HG03103 (cell line): ENCODE measurements around the gene GRIK2.

Source experiments
- ATAC-seq: cut with Tn5 transposase; IDR thresholded peaks from one replicate; pipeline ENCODE4 v1.9.1; 2021; ENCODE audit warnings: low read depth; ENCODE audit not compliant: unreplicated experiment

GRIK2 gene

DNA sequence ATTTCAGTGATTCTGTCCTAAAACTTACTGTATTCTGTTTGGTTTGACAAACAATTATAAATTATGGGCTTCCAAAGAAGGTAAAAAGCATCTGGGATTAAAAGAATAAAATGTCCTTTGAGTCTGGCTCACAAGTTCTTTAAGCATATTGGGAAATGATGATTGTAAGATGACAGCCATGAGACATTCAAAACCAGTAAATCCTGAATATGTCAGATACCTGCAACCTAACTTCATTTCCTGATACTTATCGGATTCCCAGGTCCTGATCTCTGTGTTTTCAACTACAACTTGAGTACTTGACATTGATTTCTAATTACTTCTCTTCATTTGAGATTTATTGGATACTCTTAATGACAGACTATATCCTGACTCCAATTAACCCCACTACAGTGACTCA is 446.6 kb downstream of the GRIK2 start:
- no peak for ATAC-seq

DNA sequence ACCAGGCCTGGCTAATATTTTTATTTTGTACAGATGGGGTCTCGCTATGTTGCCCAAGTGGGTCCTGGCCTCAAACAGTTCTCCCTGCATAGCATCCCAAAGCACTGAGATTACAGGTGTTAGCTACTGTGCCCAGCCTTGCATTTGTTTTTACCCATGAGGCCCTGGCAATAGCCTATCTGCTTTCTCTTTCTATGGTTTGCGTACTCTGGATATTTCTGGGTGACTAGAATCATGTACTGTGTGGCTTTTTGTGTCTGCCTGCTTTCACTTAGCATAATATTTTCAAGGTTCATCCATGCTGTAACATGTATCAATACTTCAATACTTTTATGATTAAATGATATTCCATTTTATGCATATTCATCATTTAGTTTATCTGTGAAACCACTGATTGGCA is 451.7 kb downstream of the GRIK2 start:
- peak; percentile 32 for ATAC-seq

DNA sequence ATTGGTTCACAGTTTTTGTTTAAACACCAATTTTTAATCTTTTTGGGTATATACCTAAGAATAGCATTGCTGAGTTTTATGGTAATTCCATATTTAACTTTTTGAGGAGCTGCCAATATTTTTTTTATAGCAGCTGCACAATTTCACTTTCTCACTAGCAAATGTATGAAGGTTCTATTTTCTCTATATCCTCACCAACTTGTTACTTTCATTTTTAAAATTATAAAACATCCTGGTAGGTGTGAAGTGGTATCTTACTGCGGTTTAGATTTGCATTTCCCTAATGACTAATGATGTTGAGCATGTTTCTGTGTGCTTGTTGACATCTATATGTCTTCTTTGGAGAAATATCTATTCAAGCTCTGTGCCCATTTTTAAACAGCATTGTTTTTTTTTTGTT is 452.1 kb downstream of the GRIK2 start:
- ATAC-seq = peak; percentile 82

DNA sequence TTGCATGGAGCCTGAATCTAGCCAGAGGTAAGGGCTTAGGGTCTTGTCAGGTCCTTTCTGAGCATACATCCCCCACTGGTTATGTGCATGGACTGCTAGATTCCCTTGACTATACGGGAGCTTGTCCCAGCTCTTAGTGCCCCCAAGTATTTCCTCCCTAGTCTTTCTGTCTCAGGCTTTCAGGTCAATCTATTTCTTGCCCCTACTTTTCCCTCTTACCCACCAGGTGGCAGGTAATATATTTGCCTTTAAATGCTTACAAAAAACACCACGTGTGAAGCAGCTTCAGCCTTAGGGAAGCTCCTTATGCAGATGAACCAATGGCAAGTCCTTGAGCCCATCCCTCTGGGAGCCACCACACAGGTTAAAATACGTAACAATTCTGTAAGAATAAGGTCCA is 454.2 kb downstream of the GRIK2 start:
- ATAC-seq = no peak

DNA sequence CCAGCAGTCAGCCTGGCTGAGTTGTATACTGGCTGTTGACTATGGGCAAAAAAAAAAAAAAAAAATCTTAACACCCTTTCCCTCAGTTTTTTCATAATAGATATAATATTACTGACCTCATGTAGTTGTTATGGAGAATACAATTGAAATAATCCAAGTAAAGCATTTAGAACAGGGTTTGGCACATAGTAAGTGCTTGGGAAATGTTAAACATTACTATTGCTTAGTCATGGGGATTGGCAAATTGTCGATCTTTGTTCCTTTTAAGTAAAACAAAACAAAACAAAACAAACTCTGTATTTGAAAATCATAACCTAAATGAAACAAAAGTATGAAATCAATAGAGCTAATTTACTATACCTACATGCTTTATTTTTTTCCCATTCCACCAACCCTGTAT is 458.4 kb downstream of the GRIK2 start:
- ATAC-seq = no peak

DNA sequence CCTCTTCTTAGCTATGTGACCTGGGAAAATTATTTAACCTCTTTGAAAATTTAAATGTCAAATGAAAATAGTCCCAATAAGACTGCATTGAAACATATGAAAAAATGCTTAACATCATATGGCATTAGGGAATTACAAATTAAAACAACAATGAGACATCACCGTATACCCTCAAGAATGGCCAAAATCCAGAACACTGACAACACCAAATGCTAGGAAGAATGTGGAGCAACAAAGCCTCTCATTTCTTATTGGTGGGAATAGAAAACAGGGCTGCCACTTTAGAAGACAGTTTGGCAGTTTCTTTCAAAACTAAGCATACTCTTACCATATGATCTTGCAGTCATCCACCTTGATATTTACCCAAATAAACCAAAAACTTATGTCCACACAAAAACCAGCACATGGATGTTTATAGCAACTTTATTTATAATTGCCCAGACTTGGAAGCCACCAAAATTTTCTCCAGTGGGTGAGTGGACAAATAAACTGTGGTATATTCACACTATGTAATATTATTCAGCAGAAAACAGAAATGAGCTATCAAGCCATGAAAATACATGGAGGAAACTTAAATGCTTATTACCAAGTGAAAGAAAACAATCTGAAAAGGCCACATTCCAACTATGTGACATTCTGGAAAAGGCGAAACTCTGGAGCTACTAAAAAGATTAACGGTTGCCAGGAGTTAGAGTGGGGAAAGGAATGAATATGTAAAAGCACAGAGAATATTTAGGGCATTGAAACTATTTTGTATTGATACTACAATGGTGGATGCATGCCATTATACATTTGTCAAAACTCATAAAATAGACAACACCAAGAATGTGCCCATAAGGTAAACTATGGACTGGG is 459.9 kb downstream of the GRIK2 start:
- no peak for ATAC-seq

DNA sequence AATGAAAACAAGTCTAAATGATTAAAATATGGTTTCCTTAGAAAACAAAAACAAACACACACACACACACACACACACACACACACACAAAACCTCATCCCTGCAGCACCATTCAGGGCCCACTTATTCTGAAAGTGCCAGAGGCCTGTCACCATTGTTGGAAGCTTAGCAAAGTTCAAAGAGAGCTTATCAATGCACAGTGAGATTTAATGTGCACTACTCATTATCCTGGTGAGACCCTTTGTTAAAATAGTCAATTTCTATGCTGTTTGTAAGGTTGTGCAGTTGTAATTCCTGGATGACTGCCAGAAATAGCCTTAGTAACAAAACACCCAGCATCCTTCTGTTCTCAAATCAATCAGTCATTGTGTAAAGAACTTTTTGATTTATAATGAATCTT is 482.9 kb downstream of the GRIK2 start:
- ATAC-seq = no peak

DNA sequence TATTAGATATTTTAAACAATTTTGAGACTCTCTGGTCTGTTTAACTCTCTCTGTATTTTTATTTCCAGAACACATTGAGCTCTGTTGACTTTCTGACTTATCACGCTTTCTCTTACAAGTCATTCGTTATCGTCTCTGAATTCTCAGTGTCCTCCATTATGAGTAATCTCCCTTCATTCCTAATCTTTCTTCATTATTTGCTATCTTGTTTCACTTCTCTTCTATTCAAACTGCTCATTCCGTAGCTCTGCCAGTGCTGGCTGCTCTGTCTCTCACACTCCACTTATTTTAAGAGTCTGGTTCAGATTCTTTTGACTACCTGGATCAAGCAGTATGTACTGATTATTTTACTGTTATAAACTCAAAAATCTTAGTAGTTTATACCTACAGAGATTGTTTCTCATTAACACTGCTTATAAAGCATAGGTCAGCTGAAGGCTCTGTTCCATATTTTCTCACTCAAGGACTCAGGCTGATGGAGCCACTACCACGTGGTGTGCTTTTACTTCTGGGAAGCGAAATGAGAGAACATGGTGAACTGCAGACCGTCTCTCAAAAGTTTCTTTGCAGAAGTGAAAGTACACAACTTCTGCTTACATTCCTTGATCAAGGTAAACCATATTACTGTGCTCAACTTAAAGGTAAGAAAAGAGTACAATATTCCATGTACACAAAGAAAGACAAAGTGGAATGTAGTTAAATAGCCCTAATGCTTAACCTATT is 485.2 kb downstream of the GRIK2 start:
- ATAC-seq = no peak

DNA sequence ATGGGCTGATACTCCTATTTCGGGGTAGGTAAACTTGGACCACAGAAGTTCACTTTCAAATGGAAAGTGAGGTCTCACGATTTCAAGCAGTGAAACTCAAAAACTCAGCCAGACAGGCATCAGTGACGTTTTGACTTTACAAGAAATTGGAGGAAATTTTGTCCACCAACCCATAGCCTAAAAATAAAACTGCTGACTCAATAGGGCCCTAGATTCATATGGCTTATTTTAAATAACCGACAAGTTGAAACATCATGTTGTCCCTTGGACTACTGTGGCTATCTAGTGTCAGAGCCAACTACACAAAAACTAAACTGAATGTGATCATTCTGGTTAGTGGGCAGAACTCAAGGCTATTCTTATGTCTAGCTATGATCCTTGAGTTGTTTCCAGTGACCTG is 486.3 kb downstream of the GRIK2 start:
- no peak for ATAC-seq

DNA sequence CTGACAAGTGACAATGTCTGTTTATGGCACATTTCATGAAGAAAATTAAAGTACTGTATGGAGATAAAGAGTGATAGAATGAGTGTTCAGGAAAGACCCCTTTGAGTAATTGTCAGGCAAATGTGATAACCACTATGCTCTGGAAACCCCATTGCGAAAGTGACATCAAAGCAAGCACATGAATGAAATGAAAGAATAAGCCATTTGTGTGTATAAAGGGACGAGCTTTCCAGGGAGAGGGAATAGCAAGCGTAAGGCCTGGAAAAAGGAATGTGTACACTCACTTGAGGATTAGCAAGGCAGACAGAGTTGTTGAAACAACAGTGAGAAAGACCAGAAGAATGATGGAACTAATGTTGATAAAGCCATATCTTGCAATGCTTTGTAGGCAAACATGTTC is 490.0 kb downstream of the GRIK2 start:
- ATAC-seq = no peak

DNA sequence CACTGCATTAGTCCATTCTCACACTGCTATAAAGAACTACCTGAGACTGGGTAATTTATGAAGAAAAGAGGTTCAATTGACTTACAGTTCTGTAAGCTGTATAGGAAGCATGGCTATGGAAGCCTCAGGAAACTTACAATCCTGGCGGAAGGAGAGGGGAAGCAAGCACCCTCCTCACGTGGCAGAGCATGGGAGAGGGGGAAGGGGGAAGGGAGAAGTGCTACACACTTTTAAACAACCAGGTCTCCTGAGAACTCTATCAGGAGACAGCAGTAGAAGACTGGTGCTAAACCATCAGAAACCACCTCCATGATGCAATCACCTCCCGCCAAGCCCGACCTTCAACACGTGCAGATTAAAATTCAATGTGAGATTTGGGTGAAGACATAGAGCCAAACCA is 494.0 kb downstream of the GRIK2 start:
- ATAC-seq = no peak

DNA sequence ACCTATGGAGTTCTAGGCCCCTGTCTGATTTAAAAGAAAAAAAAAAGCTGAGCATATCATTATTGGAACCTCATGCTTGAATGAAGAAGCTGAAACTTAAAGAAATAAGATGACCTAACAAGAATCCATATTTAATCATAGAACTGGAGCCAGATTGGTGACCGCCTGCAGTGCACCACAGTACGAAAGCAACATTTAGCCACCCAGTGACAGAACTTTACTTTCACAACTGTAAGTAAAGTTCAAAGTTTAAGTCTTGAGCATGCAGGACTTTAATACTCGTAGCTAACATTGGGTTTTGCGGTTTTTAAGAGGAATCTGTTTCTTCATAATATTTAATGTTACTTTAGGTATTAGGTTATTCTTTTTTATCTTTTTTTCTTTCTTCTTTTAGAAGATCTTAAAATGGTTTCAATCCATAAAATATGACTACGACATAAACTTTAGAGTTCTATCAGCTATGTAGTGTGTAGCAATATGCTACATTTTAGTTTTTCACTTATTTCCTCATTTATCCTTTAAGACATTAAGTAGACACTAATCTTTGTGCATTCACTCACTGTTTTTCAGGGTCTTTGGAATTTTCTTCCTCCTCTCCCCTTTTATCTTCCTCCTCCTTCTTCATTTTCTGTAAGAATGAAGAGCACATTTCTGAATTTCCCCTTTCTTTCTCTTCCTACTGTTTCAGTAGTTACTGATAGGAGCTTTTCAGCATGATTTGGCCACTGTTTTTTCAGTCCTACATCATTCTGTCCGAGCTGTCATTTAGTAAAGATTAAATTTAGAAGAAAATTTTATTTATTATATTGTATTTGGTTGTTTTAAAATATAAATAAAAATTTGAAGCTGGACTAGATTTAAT is 514.1 kb downstream of the GRIK2 start:
- no peak for ATAC-seq

DNA sequence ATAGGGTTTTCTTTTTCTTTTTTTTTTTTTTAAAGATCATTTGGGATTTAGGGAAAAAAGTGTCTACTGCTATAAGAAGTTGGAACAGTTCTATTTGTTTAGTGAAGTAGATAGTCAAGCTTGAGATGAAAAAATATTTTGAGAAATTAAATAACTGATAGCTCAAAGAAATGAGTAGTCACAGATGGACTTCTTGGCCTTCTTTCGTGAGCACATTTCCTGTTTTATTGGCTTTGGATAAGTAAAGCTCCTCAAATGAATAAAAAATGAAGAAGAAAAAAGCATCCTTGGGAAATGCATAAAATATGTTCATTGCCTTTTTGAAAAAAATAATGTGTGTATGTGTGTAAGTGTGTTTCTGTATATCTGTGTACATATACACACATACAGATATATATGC is 515.9 kb downstream of the GRIK2 start:
- no peak for ATAC-seq

DNA sequence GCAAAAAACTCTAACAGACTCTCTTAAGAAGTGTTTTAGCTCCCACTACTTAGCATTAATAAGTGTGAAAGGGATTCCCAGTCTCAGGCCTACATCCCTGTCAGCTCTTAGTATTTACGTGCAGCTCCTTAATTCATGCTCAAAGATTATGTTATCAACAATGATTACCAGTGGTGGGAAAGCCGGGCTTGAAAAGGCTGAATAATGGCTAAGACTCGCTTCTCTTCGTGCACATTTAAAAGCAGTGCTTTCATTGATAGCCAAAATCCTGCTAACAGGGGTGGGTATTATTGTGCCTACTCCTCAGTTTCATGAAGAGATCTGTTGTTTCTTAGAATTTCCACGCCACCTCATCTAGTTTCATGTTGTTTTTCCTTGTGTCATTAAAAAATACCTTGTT is 518.8 kb downstream of the GRIK2 start:
- no peak for ATAC-seq

DNA sequence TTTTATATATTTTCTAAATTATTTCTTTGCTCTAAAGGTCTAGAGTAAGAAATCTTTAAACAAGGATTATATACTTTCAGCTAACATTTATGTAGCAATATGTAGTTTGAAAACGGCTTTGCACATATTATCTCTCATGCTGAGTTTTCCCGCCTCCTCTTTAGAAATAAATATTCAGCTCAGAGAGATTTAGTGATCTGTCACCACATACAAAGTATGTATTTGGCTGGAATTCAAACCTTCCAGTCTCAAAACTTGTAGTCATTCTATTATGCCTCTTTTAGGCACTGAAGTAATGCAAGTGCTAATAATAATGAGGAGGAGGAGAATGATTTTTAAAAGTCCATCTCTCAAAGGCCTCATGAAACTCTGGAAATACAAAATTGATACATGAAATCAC is 525.0 kb downstream of the GRIK2 start:
- no peak for ATAC-seq

DNA sequence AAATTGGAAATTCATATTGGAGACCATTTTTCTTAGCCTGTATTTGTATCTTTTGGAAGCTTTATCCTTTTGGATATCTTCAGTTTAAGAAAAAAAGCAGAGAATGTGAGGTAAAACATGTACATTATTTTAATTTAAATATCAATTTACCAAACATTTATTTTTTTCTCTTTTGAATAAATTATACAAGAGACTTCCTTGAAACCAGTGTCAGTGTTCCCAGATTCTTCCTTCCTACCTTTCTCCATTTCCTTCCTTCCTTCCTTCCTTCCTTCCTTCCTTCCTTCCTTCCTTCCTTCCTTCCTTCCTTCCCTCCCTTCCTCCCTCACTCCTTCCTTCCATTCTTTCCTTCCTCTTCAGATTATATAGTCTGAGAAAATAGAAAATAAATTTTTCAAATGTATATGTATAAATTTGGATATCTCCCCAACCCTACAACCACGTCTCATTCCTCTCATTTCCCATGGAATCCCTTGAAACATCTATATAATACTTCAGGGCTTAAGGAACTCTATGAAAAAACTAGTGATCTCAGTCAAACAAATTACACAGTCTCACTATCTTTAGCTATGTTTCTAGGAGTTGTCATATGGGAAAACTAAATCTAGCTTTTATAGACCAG is 528.4 kb downstream of the GRIK2 start:
- ATAC-seq = no peak

DNA sequence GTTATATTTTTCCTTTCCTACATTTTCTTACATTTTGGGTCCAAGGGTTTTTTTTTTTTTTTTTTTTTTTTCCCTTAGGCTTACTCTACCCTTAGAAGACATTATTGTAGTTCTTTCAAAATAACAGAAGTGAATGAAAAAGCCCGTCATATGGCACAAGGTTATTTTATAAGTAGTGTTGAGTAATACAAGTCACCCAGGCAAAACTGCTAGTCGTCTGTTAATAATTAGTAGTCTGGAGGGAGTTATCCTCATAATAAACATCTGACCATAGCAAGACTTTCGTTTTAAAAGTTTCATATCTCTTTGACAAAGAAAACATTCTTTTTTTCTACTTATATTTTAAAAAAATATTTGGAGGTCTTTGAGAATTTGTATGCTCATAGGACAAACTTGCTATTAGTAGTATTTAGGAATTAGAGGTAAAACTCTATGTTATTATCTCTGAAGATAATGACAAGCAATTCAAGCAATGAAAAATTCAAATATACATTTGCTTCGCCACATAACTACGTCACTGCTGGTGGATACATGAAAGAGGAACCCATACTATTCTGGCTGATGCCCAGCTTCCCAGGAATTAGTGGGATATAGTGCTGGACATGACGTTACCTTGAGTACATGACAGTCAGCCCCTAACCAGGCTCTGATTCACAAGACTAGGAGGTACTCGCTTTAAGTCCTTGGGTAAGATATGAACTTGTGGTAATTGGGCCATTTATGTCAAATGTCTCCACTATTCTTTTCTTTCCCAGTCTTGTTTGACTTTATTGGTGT is 532.8 kb downstream of the GRIK2 start:
- no peak for ATAC-seq

DNA sequence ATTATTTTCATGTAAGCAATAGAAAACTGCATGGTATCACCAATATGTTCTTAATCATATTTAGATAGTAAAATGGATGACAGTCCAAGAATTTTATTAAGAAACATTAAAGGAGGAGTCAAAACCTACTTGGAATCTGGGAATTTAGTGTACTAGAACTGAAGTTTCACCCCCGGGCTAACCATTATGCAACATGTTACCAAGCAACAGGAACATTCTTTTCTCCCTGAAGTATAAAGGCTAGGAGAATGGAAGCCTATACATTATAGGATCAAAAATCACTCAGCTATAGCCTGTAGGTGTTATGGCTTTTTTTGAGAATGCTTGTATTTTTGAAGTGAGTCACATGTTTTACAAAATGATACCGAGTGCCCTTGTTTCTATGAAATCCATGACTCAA is 538.3 kb downstream of the GRIK2 start:
- ATAC-seq = no peak

DNA sequence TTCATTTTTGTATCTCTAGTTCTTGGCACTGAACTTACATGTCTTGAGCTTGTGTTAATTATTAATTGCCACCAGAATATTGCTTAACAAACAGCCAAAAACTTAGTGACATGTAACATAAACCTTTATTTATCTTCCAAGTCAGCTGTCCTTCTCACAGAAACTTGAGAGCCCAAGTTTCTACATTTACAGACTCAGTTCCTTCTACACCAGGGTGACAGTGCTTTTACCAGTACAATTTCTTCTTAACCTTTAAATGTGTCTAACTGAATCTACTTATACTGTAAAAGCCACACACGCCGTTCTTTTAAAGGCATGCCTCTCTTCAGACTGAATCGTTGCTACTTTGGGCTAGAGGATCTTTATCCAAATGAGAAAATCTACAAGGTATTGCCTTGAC is 539.2 kb downstream of the GRIK2 start:
- ATAC-seq = no peak

DNA sequence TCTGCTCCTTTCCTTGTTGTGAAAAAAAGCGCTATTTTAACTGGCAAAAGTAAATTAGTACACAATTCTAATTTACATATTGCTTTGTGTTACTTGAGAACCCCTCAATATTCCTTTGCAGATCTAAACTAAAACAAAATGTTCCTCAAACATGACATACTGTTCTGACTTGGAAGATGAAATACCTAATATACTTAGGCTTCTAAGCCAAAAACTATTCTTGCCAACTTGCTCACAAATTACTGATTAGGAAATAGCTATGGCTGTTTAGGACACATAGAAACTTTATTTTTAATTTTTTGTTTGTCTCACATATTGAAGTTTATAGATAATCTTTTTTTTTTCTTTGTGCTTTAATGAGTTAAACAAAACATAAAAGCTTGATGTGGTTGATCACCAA is 542.2 kb downstream of the GRIK2 start:
- ATAC-seq = no peak
